ENCODE measurements around the gene ATG16L1.

DNA sequence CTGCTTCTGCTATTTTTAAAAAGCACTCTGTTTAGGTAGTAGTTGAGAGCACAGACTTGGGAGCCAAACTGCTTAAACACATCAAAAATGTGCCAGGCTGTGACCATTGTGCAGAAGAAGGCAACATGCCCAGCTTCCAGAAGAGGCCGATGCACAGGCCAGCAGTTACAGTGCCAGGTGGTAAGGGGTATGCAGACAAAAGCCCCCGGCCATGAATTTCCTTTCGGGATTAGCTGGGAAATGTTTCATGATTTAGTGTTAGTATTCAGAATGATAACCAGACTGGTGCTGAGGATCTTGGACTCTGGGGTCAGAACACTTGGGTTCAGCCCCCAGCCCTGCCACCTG, 40.0 kb upstream of the ATG16L1 start:
- TF ChIP-seq, protein P1, sequence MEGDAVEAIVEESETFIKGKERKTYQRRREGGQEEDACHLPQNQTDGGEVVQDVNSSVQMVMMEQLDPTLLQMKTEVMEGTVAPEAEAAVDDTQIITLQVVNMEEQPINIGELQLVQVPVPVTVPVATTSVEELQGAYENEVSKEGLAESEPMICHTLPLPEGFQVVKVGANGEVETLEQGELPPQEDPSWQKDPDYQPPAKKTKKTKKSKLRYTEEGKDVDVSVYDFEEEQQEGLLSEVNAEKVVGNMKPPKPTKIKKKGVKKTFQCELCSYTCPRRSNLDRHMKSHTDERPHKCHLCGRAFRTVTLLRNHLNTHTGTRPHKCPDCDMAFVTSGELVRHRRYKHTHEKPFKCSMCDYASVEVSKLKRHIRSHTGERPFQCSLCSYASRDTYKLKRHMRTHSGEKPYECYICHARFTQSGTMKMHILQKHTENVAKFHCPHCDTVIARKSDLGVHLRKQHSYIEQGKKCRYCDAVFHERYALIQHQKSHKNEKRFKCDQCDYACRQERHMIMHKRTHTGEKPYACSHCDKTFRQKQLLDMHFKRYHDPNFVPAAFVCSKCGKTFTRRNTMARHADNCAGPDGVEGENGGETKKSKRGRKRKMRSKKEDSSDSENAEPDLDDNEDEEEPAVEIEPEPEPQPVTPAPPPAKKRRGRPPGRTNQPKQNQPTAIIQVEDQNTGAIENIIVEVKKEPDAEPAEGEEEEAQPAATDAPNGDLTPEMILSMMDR (IDR thresholded peaks at IDR 0.05; ENCODE audit: borderline replicate concordance, extremely low read depth, low read length, poor library complexity, severe bottlenecking) = no peak
- no peak for TF ChIP-seq EZH2 (IDR thresholded peaks at IDR 0.05; ENCODE audit: borderline replicate concordance, low read depth, low read length, severe bottlenecking)

All from DND-41 (cell line).